ENCODE data around the gene GRIP2.

DNA sequence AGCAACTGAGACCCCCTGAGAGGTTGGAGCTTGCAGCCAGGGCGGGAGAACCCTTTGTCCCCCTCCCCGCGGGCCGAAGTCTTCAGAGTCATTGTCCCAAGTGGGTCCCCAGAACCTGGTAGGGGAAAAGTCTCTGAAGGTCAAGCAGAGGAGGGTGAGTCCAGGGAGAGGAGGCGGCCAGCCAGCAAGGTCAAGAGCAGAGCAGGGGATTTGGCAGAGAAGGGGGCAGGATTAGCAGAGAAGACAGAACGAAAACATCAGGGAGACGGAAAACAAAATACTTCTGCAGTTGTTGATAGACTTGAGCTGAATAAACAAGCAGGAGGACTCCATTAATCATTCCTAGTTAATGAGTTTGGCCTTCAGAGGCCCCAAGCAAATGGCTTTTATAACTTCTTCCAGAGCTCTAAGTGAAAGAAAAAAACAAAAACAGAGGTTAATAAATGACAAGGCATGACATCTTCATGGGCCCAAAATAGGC is 66.7 kb downstream of the GRIP2 start:
- TF ChIP-seq, protein P1, sequence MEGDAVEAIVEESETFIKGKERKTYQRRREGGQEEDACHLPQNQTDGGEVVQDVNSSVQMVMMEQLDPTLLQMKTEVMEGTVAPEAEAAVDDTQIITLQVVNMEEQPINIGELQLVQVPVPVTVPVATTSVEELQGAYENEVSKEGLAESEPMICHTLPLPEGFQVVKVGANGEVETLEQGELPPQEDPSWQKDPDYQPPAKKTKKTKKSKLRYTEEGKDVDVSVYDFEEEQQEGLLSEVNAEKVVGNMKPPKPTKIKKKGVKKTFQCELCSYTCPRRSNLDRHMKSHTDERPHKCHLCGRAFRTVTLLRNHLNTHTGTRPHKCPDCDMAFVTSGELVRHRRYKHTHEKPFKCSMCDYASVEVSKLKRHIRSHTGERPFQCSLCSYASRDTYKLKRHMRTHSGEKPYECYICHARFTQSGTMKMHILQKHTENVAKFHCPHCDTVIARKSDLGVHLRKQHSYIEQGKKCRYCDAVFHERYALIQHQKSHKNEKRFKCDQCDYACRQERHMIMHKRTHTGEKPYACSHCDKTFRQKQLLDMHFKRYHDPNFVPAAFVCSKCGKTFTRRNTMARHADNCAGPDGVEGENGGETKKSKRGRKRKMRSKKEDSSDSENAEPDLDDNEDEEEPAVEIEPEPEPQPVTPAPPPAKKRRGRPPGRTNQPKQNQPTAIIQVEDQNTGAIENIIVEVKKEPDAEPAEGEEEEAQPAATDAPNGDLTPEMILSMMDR (conservative IDR thresholded peaks at IDR 0.05 in 1 of 2, IDR thresholded peaks at IDR 0.05 in 1 of 2; ENCODE audit: extremely low read depth in 1 of 2, insufficient read depth in 1 of 2, low read depth in 1 of 2, low read length in 2 of 2) = no peak
- no peak for TF ChIP-seq EZH2 (IDR thresholded peaks at IDR 0.05; ENCODE audit: borderline replicate concordance, low read length)

Data from mammary epithelial cell (primary cell).